ENCODE data around the gene KCNB1. TPM values are rescaled to one million over a fixed set of nuclear protein-coding genes. Genes with fewer than 3 reads are reported as not detected.

The KCNB1 gene
- total and polyA plus RNA-seq, 2 of the 4 experiments (the other 2 are of a cell fraction) = 0.05 TPM; not detected in 1

- Histone ChIP-seq H4K20me1 (ENCODE audit: insufficient read depth, low read length) (no peaks in the 10 kb centered on the region), H3K9me1 (ENCODE audit: insufficient read depth, low read length) (no peaks in the 10 kb centered on the region), H3K4ac (ENCODE audit: low read depth, low read length) (no peak overlapping the region), H3K27me3 (ENCODE audit: control insufficient read depth, insufficient read depth, low read length) (peaks cover 46% of the 10 kb centered on the region), H4K8ac (ENCODE audit: low read depth in 2 of 2, low read length in 2 of 2) (no peak overlapping the region), H2AK9ac (replicated peaks; ENCODE audit: low read depth, low read length, poor library complexity) (no peak overlapping the region), H4K5ac (ENCODE audit: low read depth, low read length) (no peak overlapping the region), H3K56ac (ENCODE audit: extremely low read depth, insufficient read depth, low read length) (no peak overlapping the region), H3K9me3 (ENCODE audit: control insufficient read depth, insufficient read depth, low read length) (no peaks in the 10 kb centered on the region), H3K79me1 (ENCODE audit: low read depth in 1 of 2, low read length in 2 of 2) (no peaks in the 10 kb centered on the region), H3K36me3 (ENCODE audit: control insufficient read depth, insufficient read depth, low read length) (no peaks in the 10 kb centered on the region), H3K23ac (ENCODE audit: low read depth, low read length) (no peak overlapping the region), H2BK15ac (ENCODE audit: low read depth, low read length) (no peak overlapping the region), H3K14ac (replicated peaks; ENCODE audit: low read depth, low read length) (no peak overlapping the region), H2BK20ac (ENCODE audit: low read depth, low read length) (no peak overlapping the region), H3K4me3 (ENCODE audit: insufficient read depth, low read depth, low read length) (no peak overlapping the region), H2BK120ac (ENCODE audit: low read depth, low read length) (no peak overlapping the region), H3K18ac (ENCODE audit: low read depth, low read length) (no peak overlapping the region), H2BK5ac (ENCODE audit: low read depth, low read length, poor library complexity, severe bottlenecking) (no peak overlapping the region), H4K91ac (ENCODE audit: insufficient read depth, low read depth, low read length) (no peak overlapping the region), H3K4me1 (ENCODE audit: control insufficient read depth, insufficient read depth, low read length) (no peaks in the 10 kb centered on the region), H3K9ac (ENCODE audit: low read depth, low read length) (no peak overlapping the region), H3K4me2 (ENCODE audit: low read depth, low read length) (no peak overlapping the region), H2AK5ac (ENCODE audit: low read depth, low read length) (no peak overlapping the region), H2AFZ (replicated peaks; ENCODE audit: low read length, poor library complexity) (no peak overlapping the region), H3K27ac (ENCODE audit: insufficient read depth, low read length) (no peak overlapping the region)
- CTCF ChIA-PET = no interaction called here
- intact Hi-C loops (cut with micrococcal nuclease) (no loop called here), dilution Hi-C loops (cut with HindIII; ENCODE audit: low sequenced_read_pairs, unreplicated experiment) (no loop called here), in situ Hi-C loops (cut with MboI; ENCODE audit: low sequenced_read_pairs) (no loop called here)
- ATAC-seq (ENCODE audit: low read depth) = no peak
- WGBS, 2 experiments (ENCODE audit: extremely low coverage in 2 of 2, insufficient read length in 1 of 2) = 10% methylated on average over 2 of the region's 5 CpGs; no CpG with 5 or more reads in 1 of the 2 experiments
- no peak for DNase-seq
- no TSS peak for BruUV-seq (replicated peaks)
- POLR2A ChIA-PET (ENCODE audit: unreplicated experiment) = no interaction called here
- TF ChIP-seq RAD21 (IDR thresholded peaks at IDR 0.05; ENCODE audit: low read length) (no peak), CHD1 (IDR thresholded peaks at IDR 0.05; ENCODE audit: low read depth, low read length) (no peak), MXI1 (IDR thresholded peaks at IDR 0.05; ENCODE audit: borderline replicate concordance, low read depth, low read length) (no peak), MAZ (IDR thresholded peaks at IDR 0.05; ENCODE audit: borderline replicate concordance, low read depth, low read length) (no peak), NFE2L2 (IDR thresholded peaks at IDR 0.05; ENCODE audit: low read depth, low read length) (no peak)
These were observed 37.3 kb downstream of the KCNB1 start for GRCh38 chr20:49445176-49445575.

All from IMR-90 (cell line).